Measurements from ENCODE around the gene MAP4. TPM values are rescaled to one million over a fixed set of nuclear protein-coding genes. Genes with fewer than 3 reads are reported as not detected.

MAP4 gene
- total and polyA plus RNA-seq, 2 donors (not counting 1 experiment from before 2014, with no cell fraction given) = 39.2 to 132 TPM

GRCh38 chr3:48002787-48003186 lies 13.4 kb downstream of the MAP4 start:
- Histone ChIP-seq H2AFZ (ENCODE audit: insufficient read depth, low read depth, low read length, poor library complexity, severe bottlenecking) (no peak overlapping the region), H3K27me3 (replicated peaks in 1 of 4; ENCODE audit: control extremely low read depth in 1 of 4, control insufficient read depth in 3 of 4, insufficient read depth in 4 of 4, low read length in 3 of 4) (no peaks in the 10 kb centered on the region), H3K27ac (ENCODE audit: low read length in 2 of 2) (no peak overlapping the region), H3K9me3 (ENCODE audit: control extremely low read depth in 1 of 3, control insufficient read depth in 2 of 3, insufficient read depth in 1 of 3, low read length in 2 of 3) (no peaks in the 10 kb centered on the region), H4K20me1 (ENCODE audit: control insufficient read depth, insufficient read depth, low read length, poor library complexity, severe bottlenecking) (peaks cover 5% of the 10 kb centered on the region), H3K79me2 (ENCODE audit: control insufficient read depth, insufficient read depth, low read length) (peaks cover 14% of the 10 kb centered on the region), H3K9ac (ENCODE audit: low read length) (no peak overlapping the region), H3K36me3 (replicated peaks in 1 of 2; ENCODE audit: control extremely low read depth in 1 of 2, control insufficient read depth in 1 of 2, extremely low read depth in 1 of 2, insufficient read depth in 2 of 2, low read length in 1 of 2) (peaks cover 0 to 3% of the 10 kb centered on the region in 2 experiments), H3K4me1 (ENCODE audit: control insufficient read depth in 2 of 2, insufficient read depth in 2 of 2, low read length in 2 of 2) (no peaks in the 10 kb centered on the region), H3K4me2 (replicated peaks; ENCODE audit: low read depth, low read length, poor library complexity, severe bottlenecking) (no peak overlapping the region), H3K4me3 (ENCODE audit: control extremely low read depth in 1 of 5, extremely low read depth in 1 of 5, insufficient read depth in 1 of 5, low read depth in 2 of 5, low read length in 4 of 5) (no peak overlapping the region)
- ATAC-seq (ENCODE audit: low read depth) = no peak
- intact Hi-C loops (cut with micrococcal nuclease) = no loop called here
- ChIA-PET CTCF (interaction anchor here (0.9 to 3.0 kb wide), 3 partner anchors 10 to 177 kb away, joined by 3 to 8 read pairs (median 6); no protein-coding TSS in a partner anchor), POLR2A (no interaction called here)
- TF ChIP-seq EZH2 (IDR thresholded peaks at IDR 0.05; ENCODE audit: borderline replicate concordance, insufficient read depth, low read depth, low read length, poor library complexity, severe bottlenecking) (no peak), CTCF (IDR thresholded peaks at IDR 0.05) (no peak)
- Mint-ChIP-seq H3K4me1 (no peaks in the 10 kb centered on the region), H3K4me3 (no peak overlapping the region), H3K27ac (no peak overlapping the region), H3K27me3 (no peaks in the 10 kb centered on the region), H3K9me3 (ENCODE audit: insufficient read depth) (no peaks in the 10 kb centered on the region)
- DNase-seq = no peak
- no CpG with 5 or more reads among the region's 5 CpGs for WGBS (ENCODE audit: insufficient coverage)

DNA sequence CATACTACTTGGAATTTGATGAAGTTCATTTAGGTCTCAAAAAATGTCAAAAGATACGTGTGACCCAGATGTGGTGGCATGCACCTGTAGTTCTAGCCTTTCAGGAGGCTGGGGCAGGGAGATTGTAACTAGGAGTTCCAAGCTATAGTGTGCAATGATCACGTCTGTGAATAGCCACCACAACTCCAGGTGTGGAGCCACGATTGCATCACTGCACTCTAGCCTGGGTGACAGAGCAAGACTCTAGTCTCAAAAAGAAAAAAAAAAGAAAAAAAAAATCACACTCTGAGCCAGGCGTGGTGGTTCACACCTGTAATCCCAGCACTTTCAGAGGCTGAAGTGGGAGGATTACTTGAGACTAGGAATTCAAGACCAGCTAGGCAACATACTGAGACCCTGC lies 14.2 kb downstream of the MAP4 start:
- POLR2A ChIA-PET = no interaction called here
- intact Hi-C loops (cut with micrococcal nuclease) = no loop called here
- Histone ChIP-seq H2AFZ (ENCODE audit: insufficient read depth, low read depth, low read length, poor library complexity, severe bottlenecking) (no peak overlapping the region), H3K4me3 (ENCODE audit: control extremely low read depth in 1 of 5, extremely low read depth in 1 of 5, insufficient read depth in 1 of 5, low read depth in 2 of 5, low read length in 4 of 5) (no peak overlapping the region), H3K4me1 (ENCODE audit: control insufficient read depth in 2 of 2, insufficient read depth in 2 of 2, low read length in 2 of 2) (no peaks in the 10 kb centered on the region), H3K27me3 (replicated peaks in 1 of 4; ENCODE audit: control extremely low read depth in 1 of 4, control insufficient read depth in 3 of 4, insufficient read depth in 4 of 4, low read length in 3 of 4) (no peaks in the 10 kb centered on the region), H3K4me2 (replicated peaks; ENCODE audit: low read depth, low read length, poor library complexity, severe bottlenecking) (no peak overlapping the region), H3K9me3 (ENCODE audit: control extremely low read depth in 1 of 3, control insufficient read depth in 2 of 3, insufficient read depth in 1 of 3, low read length in 2 of 3) (no peaks in the 10 kb centered on the region), H3K9ac (ENCODE audit: low read length) (no peak overlapping the region), H4K20me1 (ENCODE audit: control insufficient read depth, insufficient read depth, low read length, poor library complexity, severe bottlenecking) (peaks cover 5% of the 10 kb centered on the region), H3K36me3 (replicated peaks in 1 of 2; ENCODE audit: control extremely low read depth in 1 of 2, control insufficient read depth in 1 of 2, extremely low read depth in 1 of 2, insufficient read depth in 2 of 2, low read length in 1 of 2) (peaks cover 0 to 3% of the 10 kb centered on the region in 2 experiments), H3K79me2 (ENCODE audit: control insufficient read depth, insufficient read depth, low read length) (peaks cover 18% of the 10 kb centered on the region), H3K27ac (ENCODE audit: low read length in 2 of 2) (no peak overlapping the region)
- no peaks in the 10 kb centered on the region for H3K4me1 Mint-ChIP-seq
- ATAC-seq (ENCODE audit: low read depth) (no peak), DNase-seq (no peak)
- H3K27ac Mint-ChIP-seq = no peak overlapping the region
- H3K9me3 Mint-ChIP-seq (ENCODE audit: insufficient read depth) = no peaks in the 10 kb centered on the region
- H3K27me3 Mint-ChIP-seq = no peaks in the 10 kb centered on the region
- no peak overlapping the region for H3K4me3 Mint-ChIP-seq
- CTCF ChIA-PET = interaction anchor here (0.9 to 3.0 kb wide), 3 partner anchors 11 to 177 kb away, joined by 3 to 8 read pairs (median 6); no protein-coding TSS in a partner anchor
- no CpG with 5 or more reads among the region's 4 CpGs for WGBS (ENCODE audit: insufficient coverage)
- no peak for TF ChIP-seq CTCF (IDR thresholded peaks at IDR 0.05)
- no peak for TF ChIP-seq EZH2 (IDR thresholded peaks at IDR 0.05; ENCODE audit: borderline replicate concordance, insufficient read depth, low read depth, low read length, poor library complexity, severe bottlenecking)
